A549 (cell line): Measurements from ENCODE around the gene ADAM12. TPM values are rescaled to one million over a fixed set of nuclear protein-coding genes. Genes with fewer than 3 reads are reported as not detected.
A peak's percentile ranks its signal among the peaks of the same experiment; 100 is the strongest.

Source experiments
- ATAC-seq, 2 experiments: fragments of 200-7000 bp in 1 of 2; fragments of >200 bp in 1 of 2; cut with Nextera tagmentation in 1 of 2; cut with Tn5 transposase in 1 of 2; 3 replicates each; pipeline versions ENCODE4 v1.8.0 to v1.9.1; 2018 to 2020; ENCODE audit warnings: mild to moderate bottlenecking in 1 of 2, moderate library complexity in 1 of 2
- CTCF ChIA-PET: fragments of 300-600 bp; sonication (Branson Sonifier 250); formaldehyde crosslinking; extraction: SDS; loops from one replicate; lab custom pipeline; 2021; ENCODE audit warnings: antibody characterized with exemption, inconsistent platforms; lab: Yijun Ruan, JAX
- POLR2A ChIA-PET: fragments of 350-600 bp; formaldehyde crosslinking; extraction: SDS; loops from one replicate; lab custom pipeline; 2021; ENCODE audit warnings: antibody characterized with exemption, inconsistent platforms; lab: Yijun Ruan, JAX
- DNase-seq, 2 experiments: peaks; one replicate each; pipeline versions ENCODE4 v3.0.0 to v3.0.0-alpha.2; 2011 to 2016; ENCODE audit warnings: low read depth in 1 of 2, low spot score in 1 of 2
- FAIRE-seq: peaks from 2 replicates; lab custom pipeline; 2011; peaks lifted over from hg19 to GRCh38; lab: Jason Lieb, UNC
- H3K27ac ChIP-seq, 2 experiments: fragments of >200 bp; sonication (Bioruptor Twin); formaldehyde crosslinking; 3 replicates each; pipeline ENCODE4 v1.5.1; 2016 to 2017
- H3K4me1 ChIP-seq: fragments of >200 bp; sonication (Bioruptor Twin); formaldehyde crosslinking; 3 replicates; pipeline ENCODE4 v1.6.1; 2016
- H3K4me2 ChIP-seq: fragments of >200 bp; sonication (Bioruptor Twin); formaldehyde crosslinking; 3 replicates; pipeline ENCODE4 v1.6.1; 2016
- H3K4me3 ChIP-seq: fragments of >200 bp; sonication (Bioruptor Twin); formaldehyde crosslinking; 3 replicates; pipeline ENCODE4 v1.5.1; 2016
- H3K9me3 ChIP-seq: fragments of >200 bp; sonication (Bioruptor Twin); formaldehyde crosslinking; 3 replicates; pipeline ENCODE4 v1.6.1; 2016
- CBX8 ChIP-seq: fragments of 200-600 bp; sonication (generic); IDR thresholded peaks from 2 replicates; pipeline ENCODE4 v1.6.1; 2016
- CHD4 ChIP-seq: fragments of 200-600 bp; sonication (generic); IDR thresholded peaks from 2 replicates; pipeline ENCODE4 v1.6.1; 2016; ENCODE audit warnings: antibody characterized with exemption, mild to moderate bottlenecking, borderline replicate concordance
- CTCF ChIP-seq: fragments of >200 bp; sonication (Bioruptor Twin); formaldehyde crosslinking; IDR thresholded peaks from 3 replicates; pipeline ENCODE4 v1.5.1; 2016
- ELK1 ChIP-seq: fragments of 150-350 bp; IDR thresholded peaks from 2 replicates; pipeline ENCODE4 v1.6.1; 2014; ENCODE audit warnings: low read depth, mild to moderate bottlenecking, low read length
- EP300 ChIP-seq, 2 experiments: fragments of >200 bp; sonication (Bioruptor Twin); formaldehyde crosslinking; IDR thresholded peaks; 2 replicates in 1 of 2; 3 replicates in 1 of 2; pipeline ENCODE4 v1.6.1; 2016 to 2017
- ESRRA ChIP-seq: fragments of 150-350 bp; IDR thresholded peaks from 2 replicates; pipeline ENCODE4 v1.6.1; 2014; ENCODE audit warnings: mild to moderate bottlenecking, low read length, borderline replicate concordance
- FOSB ChIP-seq: fragments of 250-450 bp; sonication (Bioruptor Pico); IDR thresholded peaks from 2 replicates; pipeline ENCODE4 v1.5.0; 2020; ENCODE audit warnings: mild to moderate bottlenecking, moderate library complexity
- FOXS1 ChIP-seq: fragments of 250-450 bp; sonication (Bioruptor Pico); IDR thresholded peaks from 2 replicates; pipeline ENCODE4 v1.5.0; 2020; ENCODE audit warnings: mild to moderate bottlenecking, moderate library complexity
- HDAC2 ChIP-seq: fragments of 200-600 bp; sonication (generic); IDR thresholded peaks from 2 replicates; pipeline ENCODE4 v1.6.1; 2016
- HOXB13 ChIP-seq: fragments of 250-450 bp; sonication (Bioruptor Pico); IDR thresholded peaks from 2 replicates; pipeline ENCODE4 v1.5.0; 2020; ENCODE audit warnings: low read depth, mild to moderate bottlenecking, moderate library complexity
- HOXB5 ChIP-seq: fragments of 250-450 bp; sonication (Bioruptor Pico); IDR thresholded peaks from 2 replicates; pipeline ENCODE4 v1.5.0; 2020; ENCODE audit warnings: mild to moderate bottlenecking, moderate library complexity
- JUN ChIP-seq, 2 experiments: fragments of >200 bp; sonication (Bioruptor Twin); formaldehyde crosslinking; IDR thresholded peaks; 2 replicates in 1 of 2; 3 replicates in 1 of 2; pipeline ENCODE4 v1.6.1; 2016 to 2017
- KDM1A ChIP-seq: fragments of 200-600 bp; sonication (generic); IDR thresholded peaks from 2 replicates; pipeline ENCODE4 v1.6.1; 2016; ENCODE audit warnings: low read depth, mild to moderate bottlenecking
- MAFK ChIP-seq: fragments of 450-650 bp; IDR thresholded peaks from 2 replicates; pipeline ENCODE4 v1.6.1; 2014; ENCODE audit not compliant: partially characterized antibody
- MAZ ChIP-seq: fragments of 150-350 bp; IDR thresholded peaks from 2 replicates; pipeline ENCODE4 v1.6.1; 2014; ENCODE audit warnings: antibody characterized with exemption, low read depth, low read length, borderline replicate concordance
- PBX3 ChIP-seq: IDR thresholded peaks from 2 replicates; pipeline ENCODE4 v1.6.1; 2012
- POLR2A ChIP-seq: IDR thresholded peaks from 2 replicates; pipeline ENCODE4 v1.6.1; 2012; ENCODE audit warnings: mild to moderate bottlenecking, low read length
- RAD21 ChIP-seq, 2 experiments: fragments of >200 bp in 1 of 2; sonication (Bioruptor Twin) in 1 of 2; formaldehyde crosslinking in 1 of 2; IDR thresholded peaks in 1 of 2; conservative IDR thresholded peaks in 1 of 2; 2 replicates in 1 of 2; 3 replicates in 1 of 2; pipeline ENCODE4 v1.6.1; 2012 to 2018; ENCODE audit warnings: inconsistent platforms in 1 of 2
- REST ChIP-seq: fragments of 200-600 bp; sonication (generic); IDR thresholded peaks from 2 replicates; pipeline ENCODE4 v1.6.1; 2016; ENCODE audit warnings: antibody characterized with exemption, mild to moderate bottlenecking, moderate library complexity
- RFX5 ChIP-seq: fragments of 450-650 bp; IDR thresholded peaks from 2 replicates; pipeline ENCODE4 v1.7.1; 2014; ENCODE audit warnings: antibody characterized with exemption, mild to moderate bottlenecking, moderate library complexity
- RNF2 ChIP-seq: fragments of 200-600 bp; sonication (generic); IDR thresholded peaks from 2 replicates; pipeline ENCODE4 v1.6.1; 2016; ENCODE audit warnings: low read depth, mild to moderate bottlenecking, antibody characterized with exemption, moderate library complexity, borderline replicate concordance
- SMC3 ChIP-seq: fragments of >200 bp; sonication (Bioruptor Twin); formaldehyde crosslinking; IDR thresholded peaks from 3 replicates; pipeline ENCODE4 v1.6.1; 2018; ENCODE audit warnings: inconsistent platforms
- SREBF2 ChIP-seq: fragments of 450-650 bp; IDR thresholded peaks from 2 replicates; pipeline ENCODE4 v1.6.1; 2014; ENCODE audit warnings: mild to moderate bottlenecking, moderate library complexity
- TFCP2L1 ChIP-seq: fragments of 250-450 bp; sonication (Bioruptor Pico); IDR thresholded peaks from 2 replicates; pipeline ENCODE4 v1.5.0; 2021; ENCODE audit warnings: mild to moderate bottlenecking
- USF2 ChIP-seq: fragments of 450-650 bp; IDR thresholded peaks from 2 replicates; pipeline ENCODE4 v1.6.1; 2014; ENCODE audit warnings: antibody characterized with exemption
- ZSCAN20 ChIP-seq: fragments of 250-450 bp; sonication (Bioruptor Pico); IDR thresholded peaks from 2 replicates; pipeline ENCODE4 v1.8.0; 2022; ENCODE audit warnings: mild to moderate bottlenecking, moderate library complexity
- WGBS: methylation state at CpG from one replicate; pipeline ENCODE4 v1.1.6; 2017; ENCODE audit errors: missing lambda C conversion rate; 5-methylcytosine and 5-hydroxymethylcytosine counted together
- polyA plus RNA-seq, 4 experiments: library from polyadenylated mRNA; depleted of rRNA in 3 of 4; stranded (reverse); fragments of >200 nt; fragmentation: RNase III in 1 of 4; extraction: RNeasy Plus Mini Kit Qiagen cat#74134 plus additional on column Dnase treatment in 1 of 4; gene quantifications; 2 replicates in 3 of 4; 3 replicates in 1 of 4; pipeline ENCODE4 v1.2.3, GENCODE V29; 2011 to 2017

Gene ADAM12
- polyA plus RNA-seq, 2 of the 4 experiments (the other 2 are of a cell fraction) = 1.6 to 4.8 TPM

- no peak for DNase-seq
- no peak for ATAC-seq
- no peak for FAIRE-seq
- CTCF ChIA-PET = interaction anchor here (1.0 to 1.7 kb wide), 3 partner anchors 35 to 405 kb away, joined by 3 to 4 read pairs (median 3); no protein-coding TSS in a partner anchor
- H3K9me3 ChIP-seq = no peaks in the 10 kb centered on the region
- no peaks in the 10 kb centered on the region for H3K4me1 ChIP-seq
- no peak overlapping the region for H3K4me2 ChIP-seq
- H3K27ac ChIP-seq = no peak overlapping the region
- no peak overlapping the region for H3K4me3 ChIP-seq
- TF ChIP-seq USF2 (no peak), CHD4 (no peak), TFCP2L1 (CRISPR knock-in tag) (no peak), ELK1 (no peak), MAZ (no peak), RAD21 (conservative IDR thresholded peaks at IDR 0.05 in 1 of 2, IDR thresholded peaks at IDR 0.05 in 1 of 2) (no peak), MAFK (no peak), CBX8 (no peak)
- POLR2A ChIA-PET = no interaction called here
- WGBS = 55% methylated on average over 3 of the region's 3 CpGs
These were observed 288.9 kb downstream of the ADAM12 start for GRCh38 chr10:126099366-126099765.

GRCh38 chr10:126098226-126098581 is 290.1 kb downstream of the ADAM12 start:
- DNase-seq (no peak), ATAC-seq (no peak)
- no peak overlapping the region for H3K27ac ChIP-seq
- TF ChIP-seq PBX3 = no peak
- TF ChIP-seq RNF2 = no peak
- TF ChIP-seq CTCF = no peak
- no peak for TF ChIP-seq ZSCAN20 (CRISPR knock-in tag)
- TF ChIP-seq KDM1A = no peak
- TF ChIP-seq HDAC2 = no peak
- TF ChIP-seq EP300 (IDR thresholded peaks at IDR 0.05) = no peak
- TF ChIP-seq, all 56 proteins: peak for 0
- ChIA-PET CTCF (interaction anchor here (0.7 to 1.6 kb wide), 4 partner anchors 12 to 78 kb away, joined by 3 to 4 read pairs (median 3); no protein-coding TSS in a partner anchor), POLR2A (no interaction called here)
- WGBS = 74% methylated on average over 3 of the region's 3 CpGs
- Histone ChIP-seq H3K9me3 (no peaks in the 10 kb centered on the region), H3K4me3 (no peak overlapping the region), H3K4me1 (no peaks in the 10 kb centered on the region), H3K4me2 (no peak overlapping the region)
- no peak for FAIRE-seq

GRCh38 chr10:126097558-126098225 is 290.6 kb downstream of the ADAM12 start:
- ChIA-PET CTCF (interaction anchor here (0.7 to 1.6 kb wide), 4 partner anchors 12 to 116 kb away, joined by 3 to 4 read pairs (median 3); no protein-coding TSS in a partner anchor), POLR2A (no interaction called here)
- Histone ChIP-seq H3K27ac (no peak overlapping the region), H3K4me1 (no peaks in the 10 kb centered on the region), H3K4me2 (no peak overlapping the region), H3K9me3 (no peaks in the 10 kb centered on the region), H3K4me3 (no peak overlapping the region)
- 79% methylated on average over 6 of the region's 6 CpGs for WGBS
- no peak for DNase-seq
- no peak for FAIRE-seq
- ATAC-seq = 0 out of 6 replicates have a peak, but pooled peaks of 1 of the 2 experiments have one; percentile 34
- no peak for TF ChIP-seq FOSB (CRISPR knock-in tag)
- TF ChIP-seq SREBF2 = no peak
- TF ChIP-seq REST = no peak
- TF ChIP-seq RAD21 (conservative IDR thresholded peaks at IDR 0.05 in 1 of 2, IDR thresholded peaks at IDR 0.05 in 1 of 2) = peak in 1 of 2 experiments; percentile 40; a peak in 2 of 5 replicates
- TF ChIP-seq HOXB5 (CRISPR knock-in tag) = no peak
- TF ChIP-seq JUN (IDR thresholded peaks at IDR 0.05) = no peak
- TF ChIP-seq POLR2A = no peak
- TF ChIP-seq FOXS1 (CRISPR knock-in tag) = no peak
- no peak for TF ChIP-seq RFX5
- TF ChIP-seq SMC3 = no peak
- TF ChIP-seq ZSCAN20 (CRISPR knock-in tag) = no peak
- no peak for TF ChIP-seq HOXB13 (CRISPR knock-in tag)
- no peak for TF ChIP-seq ESRRA
